ENCODE results near the gene CD82.
"Not testable (repeated sequence)": the region's sequence is repeated elsewhere in the genome, so short reads cannot be mapped to it uniquely, and the experiment has no call there.

CD82 gene

GRCh38 chr11:44548032-44548695 is 17.3 kb upstream of the CD82 start:
- no peak for TF ChIP-seq CTCF (IDR thresholded peaks at IDR 0.05; ENCODE audit: low read depth, low read length)

DNA sequence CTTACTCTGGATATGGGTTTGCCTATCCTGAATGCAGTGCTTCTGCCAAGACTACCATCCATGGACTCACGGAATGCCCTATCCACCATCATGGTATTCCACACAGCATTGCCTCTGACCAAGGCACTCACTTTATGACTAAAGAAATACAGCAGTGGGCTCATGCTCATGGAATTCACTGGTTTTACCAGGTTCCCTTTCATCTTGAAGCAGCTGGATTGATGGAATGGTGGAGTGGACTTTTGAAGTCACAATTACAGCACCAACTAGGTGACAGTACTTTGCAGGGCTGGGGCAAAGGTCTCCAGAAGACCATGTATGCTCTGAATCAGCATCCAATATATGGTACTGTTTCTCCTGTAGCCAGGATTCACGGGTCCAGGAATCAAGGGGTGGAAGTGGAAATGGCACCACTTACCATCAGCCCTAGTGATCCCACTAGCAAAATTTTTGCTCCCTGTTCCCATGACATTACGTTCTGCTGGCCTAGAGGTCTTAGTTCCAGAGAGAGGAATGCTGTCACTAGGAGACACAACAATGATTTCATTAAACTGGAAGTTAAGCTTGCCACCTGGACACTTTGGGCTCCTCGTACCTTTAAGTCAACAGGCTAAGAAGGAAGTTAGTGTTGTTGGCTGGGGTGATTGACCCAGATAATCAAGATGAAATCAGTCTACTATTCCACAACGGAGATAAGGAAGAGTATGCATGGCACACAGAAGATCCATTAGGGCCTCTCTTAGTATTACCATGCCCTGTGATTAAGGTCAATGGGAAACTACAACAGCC is 16.3 kb upstream of the CD82 start:
- DNase-seq (ENCODE audit: extremely low read depth, low read depth): not testable (repeated sequence)

More at GRCh38 chr11:44548032-44548695, 17.3 kb upstream of the CD82 start:
- DNase-seq (ENCODE audit: extremely low read depth, low read depth): no peak

DNA sequence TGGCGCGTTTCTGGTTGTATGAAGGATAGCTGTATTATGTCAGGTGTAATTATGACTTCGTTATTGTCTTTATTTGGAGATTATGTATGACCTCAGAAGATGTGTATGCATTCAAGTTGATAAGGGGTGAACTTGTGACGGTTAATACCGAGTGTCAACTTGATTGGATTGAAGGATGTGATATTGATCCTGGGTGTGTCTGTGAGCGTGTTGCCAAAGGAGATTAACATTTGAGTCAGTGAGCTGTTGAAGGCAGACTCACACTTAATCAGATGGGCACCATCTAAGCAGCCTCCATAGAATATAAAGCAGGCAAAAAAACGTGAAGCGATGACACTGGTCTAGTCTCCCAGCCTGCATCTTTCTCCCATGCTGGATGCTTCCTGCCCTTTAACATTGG is 15.3 kb upstream of the CD82 start:
- DNase-seq (ENCODE audit: extremely low read depth, low read depth): no peak
- no peak for TF ChIP-seq CTCF (IDR thresholded peaks at IDR 0.05; ENCODE audit: low read depth, low read length)

GRCh38 chr11:44551456-44552139 is 13.9 kb upstream of the CD82 start:
- no peak for TF ChIP-seq CTCF (IDR thresholded peaks at IDR 0.05; ENCODE audit: low read depth, low read length)
- DNase-seq (ENCODE audit: extremely low read depth, low read depth): no peak

GRCh38 chr11:44555031-44555800 is 10.2 kb upstream of the CD82 start:
- DNase-seq (ENCODE audit: extremely low read depth, low read depth): no peak
- TF ChIP-seq CTCF (IDR thresholded peaks at IDR 0.05; ENCODE audit: low read depth, low read length): no peak

- DNase-seq (ENCODE audit: extremely low read depth, low read depth): no peak
- peak; percentile 79 for TF ChIP-seq CTCF (IDR thresholded peaks at IDR 0.05; ENCODE audit: low read depth, low read length)
These were observed 8.6 kb upstream of the CD82 start for GRCh38 chr11:44556735-44557409.

GRCh38 chr11:44557464-44557863 is 8.0 kb upstream of the CD82 start:
- TF ChIP-seq CTCF (IDR thresholded peaks at IDR 0.05; ENCODE audit: low read depth, low read length): no peak
- no peak for DNase-seq (ENCODE audit: extremely low read depth, low read depth)
